ENCODE results near the gene GPR75. TPM values are rescaled to one million over a fixed set of nuclear protein-coding genes. Genes with fewer than 3 reads are reported as not detected.

Gene GPR75
- total RNA-seq (2014; rRNA removed; shearing (Covaris generic); ENCODE audit: low replicate concordance): 0.53 TPM in 1 of 2 replicates, not detected in the other

DNA sequence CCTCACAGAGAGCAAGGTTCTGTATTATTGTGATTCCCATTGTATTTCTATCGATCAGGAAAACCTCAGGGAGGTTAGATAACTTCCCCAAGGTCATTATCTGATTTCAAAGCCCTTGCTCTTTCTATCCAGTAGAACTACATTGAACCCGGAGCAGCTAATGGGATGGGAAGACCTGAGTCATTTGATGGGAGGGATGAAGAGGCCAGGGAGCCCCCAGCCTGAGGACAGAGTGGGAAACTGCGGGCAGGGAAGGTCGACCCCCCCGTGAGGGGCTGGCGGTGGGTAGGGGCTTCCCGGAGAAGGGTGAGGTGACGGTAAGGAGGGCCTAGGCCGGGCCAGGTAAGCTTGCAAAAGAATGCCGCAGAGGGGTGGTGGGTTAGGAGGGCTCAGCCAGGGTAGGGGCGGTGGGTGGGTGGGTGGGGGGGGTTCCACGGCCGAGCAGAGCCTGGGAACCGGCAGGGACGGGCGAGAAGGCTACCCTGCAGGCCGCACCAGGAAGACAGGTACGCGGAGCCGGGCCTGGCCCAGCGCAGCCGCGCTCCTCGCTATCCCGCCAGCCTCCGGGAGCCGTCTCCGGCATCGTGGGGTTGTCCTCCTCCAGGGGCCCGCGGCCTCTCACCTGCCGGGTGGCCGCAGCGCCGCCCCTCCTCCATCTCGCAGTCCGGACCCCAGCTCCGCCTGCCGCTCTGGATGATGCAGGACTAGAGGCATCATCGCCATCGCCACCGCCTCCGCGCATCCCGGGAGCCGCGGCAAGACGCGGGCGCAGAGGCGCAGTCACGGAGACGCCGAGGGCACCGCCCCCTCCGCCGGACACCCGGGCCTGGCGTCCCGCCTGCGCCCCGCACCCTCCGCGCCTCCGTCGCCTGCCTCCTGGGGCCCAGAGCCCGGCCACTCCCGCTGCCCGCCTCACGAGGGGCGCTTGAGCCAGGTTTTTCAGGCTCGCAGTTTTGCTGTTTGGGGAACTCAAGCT is at the start of gene GPR75:
Gene GPR75, minus strand, starts transcription at position 762 of the 976 bp plus-strand sequence. CDS start 5,211 bp downstream, outside the sequence.
- Histone ChIP-seq H3K4me3 (no peak within 1 kb of the TSS), H3K9me3 (no peaks in the 10 kb centered on the region), H3K36me3 (peaks cover 18% of the 10 kb centered on the region), H3K27me3 (no peaks in the 10 kb centered on the region)
- no peak for DNase-seq

DNA sequence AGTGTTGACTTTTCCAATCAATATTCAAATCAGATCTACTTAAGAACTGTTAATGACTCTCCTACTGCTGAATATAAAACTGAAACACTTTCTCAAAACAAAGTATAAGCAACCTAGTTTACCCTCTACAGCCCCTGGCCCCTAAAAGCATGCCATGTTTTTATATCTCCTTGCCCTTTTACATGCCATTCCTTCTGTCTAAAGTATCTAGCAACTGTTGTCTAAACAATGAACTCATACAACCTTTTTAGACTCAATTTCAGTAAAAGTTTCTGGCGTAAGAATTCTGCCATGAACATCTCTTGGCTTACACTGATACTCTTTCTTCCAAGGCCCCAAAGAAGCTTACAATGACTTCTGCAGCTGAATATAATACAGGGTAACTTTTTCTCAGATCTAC is 47.8 kb upstream of the GPR75 start:
- Histone ChIP-seq H3K9me3 (no peaks in the 10 kb centered on the region), H3K27me3 (no peaks in the 10 kb centered on the region), H3K36me3 (peaks cover 73% of the 10 kb centered on the region), H3K4me3 (no peak overlapping the region)
- no peak for DNase-seq

DNA sequence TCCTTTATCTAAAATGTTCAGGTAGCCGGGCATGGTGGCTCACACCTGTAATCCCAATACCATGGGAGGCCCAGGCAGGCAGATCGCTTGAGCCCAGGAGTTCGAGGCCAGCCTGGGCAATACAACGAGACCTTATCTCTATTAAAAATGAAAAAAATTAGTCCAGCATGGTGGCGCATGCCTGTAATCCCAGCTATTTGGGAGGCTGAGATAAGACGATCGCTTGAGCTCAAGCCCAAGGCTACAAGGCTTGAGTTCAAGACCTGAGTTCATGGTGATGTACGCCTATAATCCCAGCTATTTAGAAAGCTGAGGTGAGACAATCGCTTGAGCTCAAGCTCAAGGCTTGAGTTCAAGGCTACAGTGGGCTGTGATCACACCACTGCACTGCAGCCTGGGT is 45.6 kb upstream of the GPR75 start:
- Histone ChIP-seq H3K36me3 (peaks cover 85% of the 10 kb centered on the region), H3K9me3 (no peaks in the 10 kb centered on the region), H3K4me3 (no peak overlapping the region), H3K27me3 (no peaks in the 10 kb centered on the region)
- DNase-seq: no peak

DNA sequence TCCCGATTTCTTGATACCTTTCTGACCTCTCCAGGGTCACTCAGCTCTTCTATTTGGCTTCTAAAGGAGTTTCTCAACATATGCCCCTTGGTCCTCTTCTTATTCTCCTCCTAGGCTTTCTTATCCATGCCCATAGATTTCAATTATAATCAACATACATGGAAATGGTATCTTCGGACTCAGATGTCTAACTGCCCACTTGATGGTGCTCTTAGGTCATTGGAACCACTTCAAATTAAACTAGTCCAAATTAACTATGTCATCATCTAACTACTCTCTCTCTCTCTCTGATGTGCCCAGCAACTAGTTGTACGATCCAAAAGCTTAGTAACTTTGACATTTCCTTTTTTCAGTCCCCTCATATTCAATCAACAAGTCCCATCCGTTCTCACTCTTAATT is 43.2 kb upstream of the GPR75 start:
- no peaks in the 10 kb centered on the region for H3K9me3 ChIP-seq
- no peaks in the 10 kb centered on the region for H3K27me3 ChIP-seq
- DNase-seq: no peak
- no peak overlapping the region for H3K4me3 ChIP-seq
- H3K36me3 ChIP-seq: peaks cover 81% of the 10 kb centered on the region

DNA sequence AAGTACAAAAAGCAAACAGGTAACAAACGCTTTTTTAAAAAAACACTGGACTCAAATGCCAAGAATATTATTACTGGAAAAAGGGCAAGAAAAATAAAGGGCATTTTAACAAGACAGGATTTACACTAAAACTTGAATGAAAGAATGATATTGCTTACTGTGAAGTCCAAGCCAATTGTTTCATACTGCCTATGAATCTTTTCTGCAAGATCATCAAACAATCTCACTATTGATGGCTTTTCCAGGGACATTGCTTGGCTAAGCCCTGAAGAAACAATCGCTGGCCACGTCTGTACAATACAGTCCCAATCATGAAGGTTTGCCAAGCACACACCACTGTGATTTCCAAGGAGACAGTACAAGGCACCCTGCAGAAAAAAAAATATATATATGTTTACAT is 41.4 kb upstream of the GPR75 start:
- DNase-seq: no peak
- Histone ChIP-seq H3K4me3 (no peak overlapping the region), H3K9me3 (no peaks in the 10 kb centered on the region), H3K36me3 (peaks cover 75% of the 10 kb centered on the region), H3K27me3 (no peaks in the 10 kb centered on the region)

DNA sequence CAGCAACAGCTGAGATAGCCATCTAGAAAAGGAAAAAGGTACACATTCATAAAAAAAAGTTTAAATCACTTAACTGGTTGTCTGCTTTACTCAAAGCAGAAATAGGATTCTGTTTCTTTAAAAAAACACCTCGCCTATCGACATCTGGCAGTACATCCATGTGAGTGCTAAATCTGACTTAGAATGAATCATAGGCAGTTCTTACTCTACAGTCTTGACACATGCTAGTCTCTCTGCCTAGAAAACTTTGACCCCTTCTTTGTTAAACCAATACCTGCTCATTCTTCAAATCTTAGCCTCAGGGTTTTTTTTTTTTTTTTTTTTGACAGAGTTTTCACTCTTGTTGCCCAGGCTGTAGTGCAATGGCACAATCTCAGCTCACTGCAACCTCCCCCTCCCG is 37.1 kb upstream of the GPR75 start:
- Histone ChIP-seq H3K9me3 (no peaks in the 10 kb centered on the region), H3K4me3 (no peak overlapping the region), H3K27me3 (no peaks in the 10 kb centered on the region), H3K36me3 (peaks cover 76% of the 10 kb centered on the region)
- no peak for DNase-seq

DNA sequence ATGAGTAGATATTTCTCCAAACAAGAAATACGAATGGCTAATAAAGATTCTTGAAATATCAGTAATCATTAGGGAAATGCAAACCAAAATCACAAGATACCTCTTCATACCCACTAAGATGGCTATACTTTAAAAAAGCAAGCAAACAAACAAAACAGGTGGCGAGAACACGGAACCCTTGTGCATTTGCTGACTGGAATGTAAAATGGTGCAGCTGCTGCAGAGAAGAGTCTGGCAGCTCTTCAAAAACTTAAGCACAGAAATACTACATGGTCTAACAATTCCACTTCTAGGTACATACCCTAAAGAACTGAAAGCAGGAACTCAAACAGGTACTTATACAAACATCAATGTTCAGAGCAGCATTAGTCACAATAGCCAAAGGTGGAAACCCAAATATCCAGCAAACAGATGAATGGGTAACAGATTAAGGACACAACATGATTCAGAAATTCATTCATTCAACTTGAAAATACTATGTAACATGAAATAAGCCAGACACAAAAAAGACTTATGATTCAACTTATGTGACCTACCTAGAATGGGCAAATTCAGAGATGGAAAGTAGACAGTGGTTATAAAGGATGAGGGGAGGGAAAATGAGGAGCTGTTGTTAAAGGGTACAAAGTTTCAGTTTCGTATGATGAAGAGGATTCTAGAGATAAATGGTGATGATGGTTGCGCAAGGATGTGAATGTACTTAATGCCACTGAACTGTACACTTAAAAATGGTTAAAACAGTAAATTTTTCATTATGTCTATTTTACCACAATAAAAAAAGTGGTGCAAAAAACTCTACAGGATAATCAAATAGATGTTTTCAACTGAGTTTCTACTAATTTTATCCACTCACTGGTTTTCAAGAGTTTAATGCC is 26.9 kb upstream of the GPR75 start:
- H3K4me3 ChIP-seq: no peak overlapping the region
- H3K27me3 ChIP-seq: no peaks in the 10 kb centered on the region
- H3K36me3 ChIP-seq: peaks cover 74% of the 10 kb centered on the region
- no peaks in the 10 kb centered on the region for H3K9me3 ChIP-seq
- DNase-seq: no peak

DNA sequence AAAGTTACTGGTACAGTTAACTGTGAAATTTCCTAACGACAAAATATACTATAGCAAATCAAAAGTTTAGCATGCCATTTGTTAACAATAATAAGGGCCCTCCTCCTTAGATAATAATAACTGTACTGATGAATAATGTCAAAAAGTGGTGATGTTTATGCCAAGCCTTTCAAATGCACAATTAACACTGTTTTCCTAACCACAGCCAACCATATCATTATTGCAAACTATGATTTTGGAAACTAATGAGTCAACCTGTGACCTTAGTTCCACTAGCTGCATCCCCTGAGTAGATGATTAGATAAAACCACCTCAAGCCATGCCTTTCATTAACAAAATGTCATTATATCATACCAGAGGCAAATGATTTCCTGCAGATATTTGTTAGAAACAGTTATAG is 25.1 kb upstream of the GPR75 start:
- H3K4me3 ChIP-seq: no peak overlapping the region
- no peaks in the 10 kb centered on the region for H3K9me3 ChIP-seq
- DNase-seq: no peak
- H3K27me3 ChIP-seq: no peaks in the 10 kb centered on the region
- peaks cover 62% of the 10 kb centered on the region for H3K36me3 ChIP-seq

DNA sequence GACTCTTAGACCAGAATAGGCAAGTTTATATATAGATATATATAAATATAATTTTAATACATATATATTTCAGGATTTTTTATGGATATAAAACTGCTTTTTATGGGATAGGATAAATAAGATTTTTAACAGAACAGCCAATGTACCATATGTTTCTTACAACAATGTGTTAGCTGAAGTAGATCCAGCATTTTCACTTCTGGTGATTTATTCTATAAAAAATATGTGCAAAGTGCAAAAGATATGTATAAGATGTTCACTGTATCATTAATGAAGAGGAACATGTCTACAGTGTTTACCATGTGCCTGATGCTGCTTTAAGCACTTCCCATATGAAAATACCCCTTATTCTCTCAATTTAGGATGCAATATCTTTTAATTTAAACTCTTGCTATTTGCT is 22.2 kb upstream of the GPR75 start:
- H3K36me3 ChIP-seq: peaks cover 50% of the 10 kb centered on the region
- H3K4me3 ChIP-seq: no peak overlapping the region
- no peaks in the 10 kb centered on the region for H3K27me3 ChIP-seq
- H3K9me3 ChIP-seq: no peaks in the 10 kb centered on the region
- DNase-seq: no peak

DNA sequence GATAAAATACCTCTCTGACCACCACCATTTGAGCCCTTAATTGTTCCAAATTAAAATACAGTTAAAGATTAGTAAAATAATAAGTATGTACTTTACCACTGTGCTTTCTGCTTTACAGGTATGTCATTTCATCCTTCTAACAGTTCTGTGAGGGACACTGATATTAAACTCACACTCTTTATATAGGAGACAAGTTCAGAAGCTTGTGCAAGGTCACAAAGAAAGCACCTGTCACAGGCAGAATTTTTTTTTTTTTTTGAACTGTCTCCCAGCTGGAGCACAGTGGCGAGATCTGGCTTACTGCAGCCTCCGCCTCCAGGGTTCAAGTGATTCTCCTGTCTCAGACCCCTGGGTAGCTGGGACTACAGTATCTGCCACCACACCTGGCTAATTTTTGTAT is 21.6 kb upstream of the GPR75 start:
- no peaks in the 10 kb centered on the region for H3K9me3 ChIP-seq
- DNase-seq: no peak
- peaks cover 45% of the 10 kb centered on the region for H3K36me3 ChIP-seq
- H3K4me3 ChIP-seq: no peak overlapping the region
- H3K27me3 ChIP-seq: no peaks in the 10 kb centered on the region

DNA sequence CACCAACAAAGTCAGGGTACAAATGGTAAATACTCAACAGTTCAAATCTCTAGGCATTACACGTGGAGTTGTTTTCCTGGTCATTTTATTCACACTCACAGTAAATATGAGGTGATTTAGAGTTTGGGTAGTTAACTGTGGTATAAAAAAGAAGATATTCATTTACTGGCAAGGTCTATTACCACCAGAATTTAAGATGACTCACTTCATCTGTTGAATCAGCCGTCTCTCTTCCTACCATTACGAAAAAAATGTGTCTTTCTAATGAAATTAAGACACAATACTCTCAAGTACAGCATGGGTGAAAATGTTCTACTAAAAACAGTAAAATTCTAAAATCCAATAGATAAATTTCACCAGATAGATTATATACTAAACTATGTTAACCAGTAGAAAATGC is 21.0 kb upstream of the GPR75 start:
- no peaks in the 10 kb centered on the region for H3K9me3 ChIP-seq
- H3K27me3 ChIP-seq: no peaks in the 10 kb centered on the region
- no peak for DNase-seq
- H3K36me3 ChIP-seq: peaks cover 44% of the 10 kb centered on the region
- no peak overlapping the region for H3K4me3 ChIP-seq

DNA sequence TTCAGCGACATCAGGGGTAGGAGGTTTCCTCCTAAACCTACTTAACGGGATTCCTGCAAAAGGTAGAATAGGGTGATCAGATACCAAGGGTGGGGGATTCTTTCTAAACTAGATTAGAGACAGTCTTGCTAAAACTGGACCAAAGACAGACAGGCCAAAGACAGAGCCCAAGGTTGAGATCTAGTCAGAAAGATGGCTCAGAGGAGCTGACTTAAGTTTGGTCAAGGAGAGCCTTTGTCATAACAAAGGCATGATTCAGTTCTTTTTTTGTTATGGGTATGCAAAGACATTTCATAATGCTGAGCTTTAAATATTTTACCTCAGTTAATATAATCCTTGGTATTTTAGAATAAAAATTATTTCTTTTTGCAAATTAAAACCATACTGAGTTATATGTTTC is 17.8 kb upstream of the GPR75 start:
- Histone ChIP-seq H3K36me3 (peaks cover 45% of the 10 kb centered on the region), H3K9me3 (no peaks in the 10 kb centered on the region), H3K4me3 (no peak overlapping the region), H3K27me3 (no peaks in the 10 kb centered on the region)
- DNase-seq: no peak

DNA sequence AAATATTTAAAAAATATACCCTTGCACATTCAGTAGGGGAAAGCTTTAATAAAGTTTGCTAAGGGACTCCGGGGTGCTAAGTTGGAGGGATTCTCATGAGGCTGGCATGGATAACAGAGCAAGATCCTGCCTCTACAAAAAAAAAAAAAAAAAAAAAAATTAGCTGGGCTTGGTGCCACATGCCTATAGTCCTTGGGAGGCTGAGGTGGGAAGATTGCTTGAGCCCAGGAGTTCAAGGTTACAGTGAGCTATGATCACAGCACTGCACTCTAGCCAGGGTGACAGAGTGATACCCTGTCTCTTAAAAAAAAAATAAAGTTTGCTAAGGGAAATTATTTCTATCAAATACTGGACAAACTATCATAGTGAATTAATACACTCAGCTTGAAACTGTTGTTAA is 17.3 kb upstream of the GPR75 start:
- H3K9me3 ChIP-seq: no peaks in the 10 kb centered on the region
- peaks cover 48% of the 10 kb centered on the region for H3K36me3 ChIP-seq
- DNase-seq: no peak
- H3K27me3 ChIP-seq: no peaks in the 10 kb centered on the region
- no peak overlapping the region for H3K4me3 ChIP-seq

DNA sequence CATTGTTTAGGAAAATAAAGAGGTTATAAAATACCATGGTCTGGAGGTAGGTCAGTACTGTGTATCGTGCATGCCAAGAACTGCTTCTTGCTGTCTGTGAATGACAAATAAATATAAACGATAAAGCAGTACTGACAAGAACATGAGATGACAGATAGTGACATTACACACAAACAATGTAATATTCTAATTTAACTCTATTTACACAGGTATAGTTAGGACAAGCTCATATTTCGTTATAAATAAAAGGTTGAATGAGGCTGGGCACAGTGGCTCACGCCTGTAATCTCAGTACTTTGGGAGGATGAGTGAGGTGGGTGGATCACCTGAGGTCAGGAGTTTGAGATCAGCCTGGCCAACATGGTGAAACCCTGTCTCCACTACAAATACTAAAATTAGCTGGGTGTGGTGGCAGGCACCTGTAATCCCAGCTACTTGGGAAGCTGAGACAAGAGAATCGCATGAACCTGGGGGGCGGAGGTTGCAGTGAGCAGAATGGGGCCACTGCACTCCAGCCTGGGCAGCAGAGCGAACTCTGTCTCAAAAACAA is 14.7 kb upstream of the GPR75 start:
- Histone ChIP-seq H3K36me3 (peaks cover 50% of the 10 kb centered on the region), H3K4me3 (no peak overlapping the region), H3K27me3 (no peaks in the 10 kb centered on the region), H3K9me3 (no peaks in the 10 kb centered on the region)
- no peak for DNase-seq

DNA sequence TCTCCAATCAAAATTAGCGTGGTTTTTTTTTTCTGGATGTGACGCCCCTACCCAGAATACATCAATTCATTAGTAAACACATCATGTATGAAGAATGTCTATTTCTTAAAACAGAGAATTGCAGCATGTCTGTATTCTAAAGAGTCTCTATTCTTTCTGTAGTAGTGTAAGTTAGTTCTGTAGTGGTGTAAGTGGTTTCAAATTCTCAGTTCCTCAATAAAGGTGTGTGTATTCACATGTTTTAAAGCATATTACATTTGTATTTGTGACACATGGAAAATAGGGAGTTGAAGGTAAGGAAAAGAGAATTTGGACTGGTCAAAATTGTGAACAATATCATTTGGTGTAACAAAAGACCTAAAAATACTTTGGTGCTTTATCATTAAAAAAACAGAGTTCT is 8.0 kb upstream of the GPR75 start:
- no peaks in the 10 kb centered on the region for H3K9me3 ChIP-seq
- H3K36me3 ChIP-seq: peaks cover 47% of the 10 kb centered on the region
- H3K27me3 ChIP-seq: no peaks in the 10 kb centered on the region
- no peak for DNase-seq
- no peak overlapping the region for H3K4me3 ChIP-seq

DNA sequence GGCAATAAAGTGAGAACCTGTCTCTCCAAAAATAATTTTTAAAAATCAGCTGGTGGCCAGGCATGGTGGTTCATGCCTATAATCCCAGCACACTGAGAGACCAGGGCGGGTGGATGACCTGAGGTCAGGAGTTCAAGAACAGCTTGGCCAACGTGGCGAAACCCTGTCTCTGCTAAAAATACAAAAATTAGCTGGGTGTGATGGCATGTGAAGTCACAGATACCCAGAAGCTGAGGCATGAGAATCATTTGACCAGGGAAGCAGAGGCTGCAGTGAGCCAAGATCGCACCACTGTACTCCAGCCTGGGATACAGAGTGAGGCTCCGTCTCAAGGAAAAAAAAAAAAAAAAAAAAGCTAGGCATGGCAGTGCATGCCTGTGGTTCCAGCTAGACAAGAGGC is 7.4 kb upstream of the GPR75 start:
- no peaks in the 10 kb centered on the region for H3K27me3 ChIP-seq
- H3K9me3 ChIP-seq: no peaks in the 10 kb centered on the region
- no peak overlapping the region for H3K4me3 ChIP-seq
- H3K36me3 ChIP-seq: peaks cover 47% of the 10 kb centered on the region
- DNase-seq: no peak

DNA sequence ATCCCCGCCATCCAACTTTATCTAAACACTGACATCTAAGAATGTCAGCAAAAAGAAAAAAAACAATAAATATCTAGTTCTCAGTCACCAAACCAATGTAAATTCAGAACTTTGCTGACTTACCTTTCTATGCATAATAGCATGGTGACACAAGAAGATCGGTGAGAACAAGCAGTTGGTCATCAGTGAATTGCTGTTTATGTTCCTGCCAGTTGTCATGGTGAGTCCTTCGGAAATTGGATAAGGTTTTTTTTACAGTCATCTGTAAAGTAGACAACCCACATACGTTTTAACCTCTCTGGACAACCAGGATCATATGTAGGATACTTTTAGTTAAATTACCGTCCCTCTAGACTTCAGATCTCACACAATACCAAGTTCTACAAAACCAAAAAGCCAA is 6.2 kb upstream of the GPR75 start:
- no peak overlapping the region for H3K4me3 ChIP-seq
- no peaks in the 10 kb centered on the region for H3K9me3 ChIP-seq
- no peaks in the 10 kb centered on the region for H3K27me3 ChIP-seq
- H3K36me3 ChIP-seq: peaks cover 47% of the 10 kb centered on the region
- no peak for DNase-seq
